Smooth muscle cell (in vitro differentiated cells): ENCODE data around the gene RAD1. TPM values are rescaled to one million over a fixed set of nuclear protein-coding genes. Genes with fewer than 3 reads are reported as not detected.

Experiments
- DNase-seq: peaks from one replicate; lab custom pipeline; 2025; ENCODE audit not compliant: unreplicated experiment; lab: John Stamatoyannopoulos, UW
- H2AFZ ChIP-seq: fragments of 200-600 bp; sonication (generic); 2 replicates; pipeline ENCODE4 v1.6.0; 2016; ENCODE audit warnings: antibody characterized with exemption, low read depth, mild to moderate bottlenecking
- H3F3A ChIP-seq: fragments of 200-600 bp; sonication (generic); 2 replicates; pipeline ENCODE4 v1.6.0; 2017; ENCODE audit warnings: antibody characterized with exemption, low read depth
- H3K27ac ChIP-seq: fragments of 200-600 bp; sonication (generic); 2 replicates; pipeline ENCODE4 v1.5.1; 2016; ENCODE audit warnings: low read depth, mild to moderate bottlenecking
- H3K27me3 ChIP-seq: fragments of 200-600 bp; sonication (generic); 2 replicates; pipeline ENCODE4 v1.6.1; 2016; ENCODE audit warnings: low read depth, mild to moderate bottlenecking
- H3K36me3 ChIP-seq: fragments of 200-600 bp; sonication (generic); 2 replicates; pipeline ENCODE4 v1.5.1; 2016; ENCODE audit warnings: low read depth
- H3K4me1 ChIP-seq: fragments of 200-600 bp; sonication (generic); 2 replicates; pipeline ENCODE4 v1.5.1; 2016; ENCODE audit warnings: low read depth
- H3K4me2 ChIP-seq: fragments of 200-600 bp; sonication (generic); 2 replicates; pipeline ENCODE4 v1.6.0; 2016; ENCODE audit warnings: mild to moderate bottlenecking
- H3K4me3 ChIP-seq: fragments of 200-600 bp; sonication (generic); 2 replicates; pipeline ENCODE4 v1.5.1; 2016; ENCODE audit warnings: mild to moderate bottlenecking
- H3K79me2 ChIP-seq: fragments of 200-600 bp; sonication (generic); 2 replicates; pipeline ENCODE4 v1.6.0; 2016; ENCODE audit warnings: low read depth, mild to moderate bottlenecking
- H3K9ac ChIP-seq: fragments of 200-600 bp; sonication (generic); 2 replicates; pipeline ENCODE4 v1.6.0; 2016; ENCODE audit warnings: low read depth
- H3K9me3 ChIP-seq: fragments of 200-600 bp; sonication (generic); replicated peaks from 2 replicates; pipeline ENCODE4 v1.5.1; 2016; ENCODE audit warnings: low read depth
- H4K20me1 ChIP-seq: fragments of 200-600 bp; sonication (generic); 2 replicates; pipeline ENCODE4 v1.6.0; 2016; ENCODE audit warnings: low read depth
- CTCF ChIP-seq: fragments of 200-600 bp; sonication (generic); IDR thresholded peaks from 2 replicates; pipeline ENCODE4 v1.5.1; 2017; ENCODE audit warnings: borderline replicate concordance, mild to moderate bottlenecking, antibody characterized with exemption; ENCODE audit not compliant: insufficient read depth, poor library complexity, severe bottlenecking
- WGBS: methylation state at CpG from one replicate; pipeline ENCODE4 v1.1.7; 2016; ENCODE audit warnings: low lambda C conversion rate; 5-methylcytosine and 5-hydroxymethylcytosine counted together
- polyA plus RNA-seq: library from polyadenylated mRNA; unstranded; fragments of >200 nt; fragmentation: Nextera tagmentation; extraction: Ambion mirVana; gene quantifications from 2 replicates; pipeline ENCODE4 v1.2.1, GENCODE V29; 2016
- total RNA-seq: library from RNA; depleted of rRNA; stranded (reverse); fragments of >200 nt; gene quantifications from 2 replicates; pipeline ENCODE4 v1.2.3, GENCODE V29; 2014

Gene RAD1
- total and polyA plus RNA-seq, 2 experiments from 2014 or later = 14.5 to 26.4 TPM

GRCh38 chr5:34895641-34896419 is 19.5 kb downstream of the RAD1 start:
- Histone ChIP-seq H3K9ac (no peak overlapping the region), H2AFZ (no peak overlapping the region), H3K27me3 (no peaks in the 10 kb centered on the region), H3K4me1 (no peaks in the 10 kb centered on the region), H3K9me3 (no peaks in the 10 kb centered on the region), H3K79me2 (no peaks in the 10 kb centered on the region), H3K27ac (no peak overlapping the region), H3F3A (no peaks in the 10 kb centered on the region), H3K36me3 (no peaks in the 10 kb centered on the region), H3K4me3 (no peak overlapping the region), H3K4me2 (no peak overlapping the region), H4K20me1 (no peaks in the 10 kb centered on the region)
- no peak for TF ChIP-seq CTCF
- WGBS = 90% methylated on average over 2 of the region's 2 CpGs
- no peak for DNase-seq

- Histone ChIP-seq H3F3A (no peaks in the 10 kb centered on the region), H3K9ac (no peak overlapping the region), H2AFZ (no peak overlapping the region), H3K4me3 (no peak overlapping the region), H3K9me3 (no peaks in the 10 kb centered on the region), H3K4me1 (no peaks in the 10 kb centered on the region), H3K27me3 (no peaks in the 10 kb centered on the region), H3K4me2 (no peak overlapping the region), H3K27ac (no peak overlapping the region), H3K79me2 (no peaks in the 10 kb centered on the region), H4K20me1 (no peaks in the 10 kb centered on the region), H3K36me3 (no peaks in the 10 kb centered on the region)
- DNase-seq = no peak
- 94% methylated on average over 1 of the region's 1 CpG for WGBS
- TF ChIP-seq CTCF = no peak
Observed at GRCh38 chr5:34894716-34895115, 20.6 kb downstream of the RAD1 start.

- H2AFZ ChIP-seq = no peak overlapping the region
- H3K4me1 ChIP-seq = no peaks in the 10 kb centered on the region
- TF ChIP-seq CTCF = no peak
- WGBS = 89% methylated on average over 6 of the region's 6 CpGs
- no peak overlapping the region for H3K9ac ChIP-seq
- H3K27ac ChIP-seq = no peak overlapping the region
- H3K79me2 ChIP-seq = no peaks in the 10 kb centered on the region
- H3K27me3 ChIP-seq = no peaks in the 10 kb centered on the region
- H3K9me3 ChIP-seq = no peaks in the 10 kb centered on the region
- DNase-seq = no peak
- H3K4me3 ChIP-seq = no peak overlapping the region
- H4K20me1 ChIP-seq = no peaks in the 10 kb centered on the region
- no peaks in the 10 kb centered on the region for H3F3A ChIP-seq
- no peak overlapping the region for H3K4me2 ChIP-seq
- no peaks in the 10 kb centered on the region for H3K36me3 ChIP-seq
Observed at GRCh38 chr5:34892414-34892813, 22.9 kb downstream of the RAD1 start.

- Histone ChIP-seq H3K4me2 (no peak overlapping the region), H3K27ac (no peak overlapping the region), H4K20me1 (no peaks in the 10 kb centered on the region), H3F3A (no peaks in the 10 kb centered on the region), H3K79me2 (no peaks in the 10 kb centered on the region), H3K4me1 (no peaks in the 10 kb centered on the region), H2AFZ (no peak overlapping the region), H3K27me3 (no peaks in the 10 kb centered on the region), H3K9ac (no peak overlapping the region), H3K9me3 (no peaks in the 10 kb centered on the region), H3K4me3 (no peak overlapping the region), H3K36me3 (no peaks in the 10 kb centered on the region)
- no peak for TF ChIP-seq CTCF
- DNase-seq = no peak
- 63% methylated on average over 5 of the region's 5 CpGs for WGBS
Observed at GRCh38 chr5:34891981-34892380, 23.3 kb downstream of the RAD1 start.
